Measurements from ENCODE around the gene DFFB. TPM values are rescaled to one million over a fixed set of nuclear protein-coding genes. Genes with fewer than 3 reads are reported as not detected.

The DFFB gene
- polyA plus RNA-seq, 1 donor from 2014 or later, result 20.2 TPM

- Histone ChIP-seq H2AFZ (ENCODE audit: low read depth, low read length) (no peak overlapping the region), H3K79me2 (replicated peaks; ENCODE audit: insufficient read depth, low read length) (peaks cover 1% of the 10 kb centered on the region), H3K27ac (ENCODE audit: low read length) (no peak overlapping the region), H3K4me2 (ENCODE audit: low read length) (no peak overlapping the region), H3K9me2 (ENCODE audit: insufficient read depth, low read length) (no peaks in the 10 kb centered on the region), H3K36me3 (ENCODE audit: insufficient read depth, low read length) (peaks cover 5% of the 10 kb centered on the region), H3K9ac (ENCODE audit: low read length) (no peak overlapping the region), H3K27me3 (ENCODE audit: insufficient read depth, low read depth, low read length) (no peaks in the 10 kb centered on the region), H4K20me1 (ENCODE audit: insufficient read depth) (no peaks in the 10 kb centered on the region), H3F3A (ENCODE audit: insufficient read depth, low read length, poor library complexity, severe bottlenecking) (no peaks in the 10 kb centered on the region), H3K9me3 (ENCODE audit: low read length) (no peaks in the 10 kb centered on the region), H3K4me3 (ENCODE audit: low read length) (no peak overlapping the region)
- TF ChIP-seq CTCF (IDR thresholded peaks at IDR 0.05; ENCODE audit: poor library complexity, severe bottlenecking) (no peak), MXI1 (conservative IDR thresholded peaks at IDR 0.05; ENCODE audit: poor library complexity, severe bottlenecking) (no peak), EP300 (conservative IDR thresholded peaks at IDR 0.05; ENCODE audit: poor library complexity, severe bottlenecking) (no peak), RAD21 (conservative IDR thresholded peaks at IDR 0.05) (no peak), SMC3 (conservative IDR thresholded peaks at IDR 0.05; ENCODE audit: poor library complexity) (no peak), REST (IDR thresholded peaks at IDR 0.05; ENCODE audit: borderline replicate concordance) (no peak), POLR2AphosphoS5 (IDR thresholded peaks at IDR 0.05) (no peak), TAF1 (IDR thresholded peaks at IDR 0.05; ENCODE audit: low read depth) (no peak), EZH2 (IDR thresholded peaks at IDR 0.05; ENCODE audit: borderline replicate concordance, insufficient read depth, low read length, poor library complexity, severe bottlenecking) (no peak)
Observed at GRCh38 chr1:3888301-3888700, 31.0 kb downstream of the DFFB start.

GRCh38 chr1:3889936-3890335, 32.7 kb downstream of the DFFB start:
- no peak overlapping the region for H3K4me2 ChIP-seq (ENCODE audit: low read length)
- no peaks in the 10 kb centered on the region for H3K9me2 ChIP-seq (ENCODE audit: insufficient read depth, low read length)
- H3K9me3 ChIP-seq (ENCODE audit: low read length), result no peaks in the 10 kb centered on the region
- no peak overlapping the region for H3K9ac ChIP-seq (ENCODE audit: low read length)
- H4K20me1 ChIP-seq (ENCODE audit: insufficient read depth), result no peaks in the 10 kb centered on the region
- no peaks in the 10 kb centered on the region for H3F3A ChIP-seq (ENCODE audit: insufficient read depth, low read length, poor library complexity, severe bottlenecking)
- no peak overlapping the region for H3K4me3 ChIP-seq (ENCODE audit: low read length)
- H3K79me2 ChIP-seq (replicated peaks; ENCODE audit: insufficient read depth, low read length), result peaks cover 10% of the 10 kb centered on the region
- no peaks in the 10 kb centered on the region for H3K27me3 ChIP-seq (ENCODE audit: insufficient read depth, low read depth, low read length)
- no peak for TF ChIP-seq CTCF (IDR thresholded peaks at IDR 0.05; ENCODE audit: poor library complexity, severe bottlenecking)
- no peak for TF ChIP-seq EZH2 (IDR thresholded peaks at IDR 0.05; ENCODE audit: borderline replicate concordance, insufficient read depth, low read length, poor library complexity, severe bottlenecking)
- TF ChIP-seq SMC3 (conservative IDR thresholded peaks at IDR 0.05; ENCODE audit: poor library complexity), result no peak
- no peak for TF ChIP-seq EP300 (conservative IDR thresholded peaks at IDR 0.05; ENCODE audit: poor library complexity, severe bottlenecking)
- no peak for TF ChIP-seq MXI1 (conservative IDR thresholded peaks at IDR 0.05; ENCODE audit: poor library complexity, severe bottlenecking)
- TF ChIP-seq REST (IDR thresholded peaks at IDR 0.05; ENCODE audit: borderline replicate concordance), result no peak
- TF ChIP-seq POLR2AphosphoS5 (IDR thresholded peaks at IDR 0.05), result no peak
- TF ChIP-seq TAF1 (IDR thresholded peaks at IDR 0.05; ENCODE audit: low read depth), result no peak
- TF ChIP-seq RAD21 (conservative IDR thresholded peaks at IDR 0.05), result no peak
- H3K36me3 ChIP-seq (ENCODE audit: insufficient read depth, low read length), result peaks cover 5% of the 10 kb centered on the region
- H2AFZ ChIP-seq (ENCODE audit: low read depth, low read length), result no peak overlapping the region
- H3K27ac ChIP-seq (ENCODE audit: low read length), result no peak overlapping the region

Measured in neural cell (in vitro differentiated cells).